Measurements from ENCODE around the gene RBMS3.
A peak's percentile ranks its signal among the peaks of the same experiment; 100 is the strongest.

Gene RBMS3

DNA sequence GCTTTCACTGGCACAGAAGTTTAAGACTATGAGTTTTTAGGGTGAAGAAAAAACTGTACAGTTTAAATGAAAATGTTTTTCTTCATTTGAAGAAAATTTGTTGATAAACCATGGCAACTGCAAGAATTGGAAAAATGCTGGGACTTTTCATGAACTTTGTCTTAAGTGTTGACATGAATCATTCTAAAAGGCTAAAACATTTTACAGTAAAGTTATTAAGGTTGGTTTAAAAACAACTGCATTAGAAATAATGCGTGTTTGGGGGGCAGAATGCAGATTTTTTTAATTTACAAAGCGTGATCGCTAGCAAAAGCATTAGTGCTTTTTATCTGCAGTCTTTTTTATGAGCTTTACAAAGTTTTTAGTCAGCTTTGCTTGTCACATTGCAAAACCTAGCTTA is 723.6 kb downstream of the RBMS3 start:
- no peak for TF ChIP-seq CTCF (IDR thresholded peaks at IDR 0.05; ENCODE audit: borderline replicate concordance, insufficient read depth, low read depth, low read length)
- no peak overlapping the region for H3K4me3 ChIP-seq (ENCODE audit: low read depth, low read length)

GRCh38 chr3:30006111-30006510 is 725.2 kb downstream of the RBMS3 start:
- no peak overlapping the region for H3K4me3 ChIP-seq (ENCODE audit: low read depth, low read length)
- no peak for TF ChIP-seq CTCF (IDR thresholded peaks at IDR 0.05; ENCODE audit: borderline replicate concordance, insufficient read depth, low read depth, low read length)

DNA sequence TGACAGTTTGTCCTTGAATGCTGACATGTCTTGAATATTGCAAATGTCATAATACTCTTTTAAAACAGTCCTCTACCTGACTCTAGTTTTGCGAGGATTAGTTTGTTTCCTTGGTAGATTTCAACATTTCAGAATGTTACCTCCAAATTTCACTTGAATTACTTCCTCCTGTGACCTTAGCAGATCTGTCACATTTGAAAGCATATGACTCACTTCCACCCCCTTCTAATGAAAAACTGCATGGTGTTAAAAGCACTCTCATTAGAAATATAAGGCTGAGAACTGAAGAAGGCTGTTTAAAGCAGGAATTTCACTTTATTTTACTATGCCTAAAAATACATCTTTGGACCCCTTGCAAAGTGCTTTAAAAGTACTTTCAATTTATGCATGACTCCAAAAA is 726.8 kb downstream of the RBMS3 start:
- no peak for TF ChIP-seq CTCF (IDR thresholded peaks at IDR 0.05; ENCODE audit: borderline replicate concordance, insufficient read depth, low read depth, low read length)

DNA sequence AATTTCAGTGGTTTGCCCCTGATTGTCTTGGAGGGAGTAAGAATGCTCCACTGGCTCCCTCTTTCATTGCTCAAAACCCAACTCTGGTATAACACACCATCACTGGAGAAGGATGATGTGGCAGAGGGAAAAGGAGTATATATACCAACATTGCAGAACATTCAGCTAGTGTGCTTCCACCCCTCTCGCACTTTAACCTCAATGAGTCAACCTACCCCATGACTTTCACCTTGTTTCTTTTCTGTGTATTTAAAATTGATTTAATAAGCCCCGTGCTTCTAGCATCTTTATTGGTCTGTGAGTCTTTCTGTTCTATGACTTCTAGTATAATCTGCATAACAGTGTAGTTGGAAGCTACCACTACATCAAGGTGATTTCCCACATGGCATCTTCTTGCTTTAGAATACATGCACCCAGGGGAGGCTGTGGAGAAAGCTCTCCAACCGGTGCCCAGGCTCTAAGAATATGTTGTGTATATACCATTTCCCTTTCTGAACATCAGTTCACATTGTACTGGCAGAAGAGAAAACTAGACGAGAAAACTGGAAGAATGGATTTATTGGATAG is 730.4 kb downstream of the RBMS3 start:
- no peak for TF ChIP-seq CTCF (IDR thresholded peaks at IDR 0.05; ENCODE audit: borderline replicate concordance, insufficient read depth, low read depth, low read length)
- H3K4me3 ChIP-seq (ENCODE audit: low read depth, low read length), result no peak overlapping the region

More for the DNA sequence above, 726.8 kb downstream of the RBMS3 start:
- no peak overlapping the region for H3K4me3 ChIP-seq (ENCODE audit: low read depth, low read length)

DNA sequence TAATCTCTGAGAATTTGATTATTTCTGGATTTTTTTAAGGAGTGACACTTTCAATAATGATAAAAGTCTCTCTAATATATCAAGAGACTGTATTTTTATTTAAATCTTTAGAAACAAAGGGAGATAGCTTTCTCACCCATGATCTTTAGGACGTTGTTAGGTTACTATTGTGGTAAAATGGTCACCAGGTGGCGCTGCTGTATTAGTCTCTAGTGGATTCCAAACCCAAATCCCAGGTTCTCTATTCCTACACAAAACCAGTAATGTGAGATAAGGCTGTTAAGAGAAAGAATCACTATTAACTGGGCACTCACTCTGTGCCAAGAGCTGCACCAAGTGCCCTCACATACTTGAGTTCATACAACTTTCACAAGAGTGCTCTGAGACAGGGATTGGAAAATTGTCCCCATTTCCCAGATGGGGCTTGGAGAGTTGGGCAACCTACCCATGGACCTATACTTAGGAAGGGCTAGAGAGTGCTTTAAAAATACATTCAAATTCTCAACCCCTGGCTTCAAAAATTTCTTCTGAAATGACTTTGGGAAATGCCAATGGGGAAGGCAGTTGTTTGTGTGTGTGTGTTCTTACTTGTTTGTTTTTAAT is 732.2 kb downstream of the RBMS3 start:
- no peak overlapping the region for H3K4me3 ChIP-seq (ENCODE audit: low read depth, low read length)
- peak; percentile 48; the same call in 1 of the 2 replicates for TF ChIP-seq CTCF (IDR thresholded peaks at IDR 0.05; ENCODE audit: borderline replicate concordance, insufficient read depth, low read depth, low read length)

DNA sequence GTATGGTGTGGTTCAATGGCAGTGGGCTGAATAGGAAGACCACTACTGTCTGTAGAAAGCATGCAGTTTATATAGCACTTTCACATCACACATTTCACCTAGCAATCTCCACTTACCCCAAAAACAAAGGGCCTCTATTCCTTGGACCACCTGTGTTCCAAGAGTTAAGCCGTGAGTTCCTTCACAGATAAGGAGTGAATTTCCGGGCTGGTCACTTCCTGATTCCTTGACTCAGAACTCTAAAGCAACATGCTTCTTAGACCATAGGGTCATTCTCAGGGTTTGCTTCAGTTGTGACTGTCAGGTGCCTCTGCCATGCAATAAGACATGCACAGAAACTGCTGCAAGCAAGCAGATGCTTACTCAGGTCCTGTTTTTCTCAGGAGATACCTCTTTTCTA is 737.0 kb downstream of the RBMS3 start:
- TF ChIP-seq CTCF (IDR thresholded peaks at IDR 0.05; ENCODE audit: borderline replicate concordance, insufficient read depth, low read depth, low read length), result no peak
- H3K4me3 ChIP-seq (ENCODE audit: low read depth, low read length), result no peak overlapping the region

GRCh38 chr3:30020380-30020779 is 739.5 kb downstream of the RBMS3 start:
- TF ChIP-seq CTCF (IDR thresholded peaks at IDR 0.05; ENCODE audit: borderline replicate concordance, insufficient read depth, low read depth, low read length), result no peak
- no peak overlapping the region for H3K4me3 ChIP-seq (ENCODE audit: low read depth, low read length)

Data from GM12875 (cell line).